Fibroblast of mammary gland (primary cell): ENCODE measurements around the gene MAP1LC3A.
A peak's percentile ranks its signal among the peaks of the same experiment; 100 is the strongest.

Experiments
- DNase-seq: peaks from one replicate; pipeline ENCODE4 v3.0.0-alpha.2; 2010; ENCODE audit warnings: low read depth
- H3K4me3 ChIP-seq: 2 replicates; pipeline ENCODE4 v1.5.1; 2011; ENCODE audit warnings: low read depth, mild to moderate bottlenecking, low read length, moderate library complexity; ENCODE audit not compliant: control insufficient read depth
- CTCF ChIP-seq: conservative IDR thresholded peaks from 2 replicates; pipeline ENCODE4 v1.5.1; 2011; ENCODE audit warnings: low read depth, low read length, inconsistent platforms; ENCODE audit not compliant: control insufficient read depth, insufficient read depth

Gene MAP1LC3A

DNA sequence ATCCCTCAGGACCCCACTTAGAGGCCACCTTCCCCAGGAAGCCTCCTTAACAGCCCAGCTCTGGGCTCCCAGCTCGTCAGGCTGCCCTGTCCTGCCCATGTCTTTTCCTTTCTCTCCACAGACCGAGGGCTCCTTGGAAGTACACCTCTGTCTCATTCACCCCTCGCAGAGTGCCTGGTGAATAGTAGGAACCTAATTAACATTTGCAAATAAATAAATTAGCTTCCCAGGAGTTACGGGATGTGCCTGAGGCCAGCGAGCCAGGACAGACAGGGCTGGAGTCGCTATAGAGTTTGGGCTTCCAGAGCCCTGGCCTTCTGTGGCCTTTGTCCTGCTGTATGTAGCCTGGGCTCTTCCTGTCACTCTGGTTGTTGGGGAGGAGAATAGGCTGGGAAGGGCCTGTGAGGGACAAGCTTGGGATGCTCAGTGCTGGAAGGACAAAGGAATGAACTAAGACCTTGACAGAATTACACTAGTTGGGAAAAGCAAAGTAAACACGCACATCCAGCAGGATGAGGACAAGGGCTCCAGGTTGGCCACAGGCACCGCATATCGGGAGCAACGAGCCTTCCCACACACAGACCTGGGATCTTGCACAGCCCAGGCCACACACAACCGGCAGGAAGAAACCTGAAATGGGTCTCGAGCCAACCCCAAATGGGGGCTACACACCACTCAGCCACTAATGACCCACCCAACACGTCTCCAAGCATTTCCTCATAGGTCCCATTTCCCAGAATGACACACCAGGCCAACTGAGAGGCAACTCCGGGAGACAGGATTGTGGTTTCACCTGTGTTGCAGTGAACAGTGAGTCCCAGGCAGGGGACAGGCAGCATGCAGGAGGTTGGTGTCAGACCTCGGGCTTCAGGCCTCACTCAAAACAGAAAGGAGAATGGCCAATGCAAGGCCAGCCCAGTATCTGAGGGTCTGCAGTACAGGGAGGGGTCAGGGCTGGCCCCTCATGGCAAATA is 9.7 kb downstream of the MAP1LC3A start:
- TF ChIP-seq CTCF: no peak
- DNase-seq: no peak
- no peak overlapping the region for H3K4me3 ChIP-seq

GRCh38 chr20:34569598-34569997 is 11.1 kb downstream of the MAP1LC3A start:
- no peak for DNase-seq
- H3K4me3 ChIP-seq: no peak overlapping the region
- no peak for TF ChIP-seq CTCF

DNA sequence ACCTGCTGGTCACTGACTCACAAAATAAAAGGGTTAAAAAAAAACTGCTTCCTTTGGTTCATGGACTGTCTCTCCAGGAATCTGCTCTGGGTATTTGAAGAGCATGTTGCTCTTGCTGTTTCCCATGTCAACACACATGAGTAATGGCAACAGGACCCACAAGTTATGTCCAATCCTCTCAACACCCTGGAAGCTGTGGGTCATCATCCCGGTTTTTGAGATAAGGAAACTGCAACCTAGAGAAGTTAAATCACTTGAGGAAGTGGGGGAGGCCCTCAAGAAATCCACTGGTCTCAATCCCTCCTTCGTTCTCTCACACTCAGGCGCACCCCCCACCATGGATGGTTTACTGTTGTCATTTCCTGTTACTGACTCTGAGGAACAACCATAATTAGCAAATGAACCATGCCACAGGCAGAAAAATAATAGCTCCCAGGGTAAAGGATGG is 12.4 kb downstream of the MAP1LC3A start:
- peak; percentile 64 for DNase-seq
- no peak overlapping the region for H3K4me3 ChIP-seq
- TF ChIP-seq CTCF: no peak

DNA sequence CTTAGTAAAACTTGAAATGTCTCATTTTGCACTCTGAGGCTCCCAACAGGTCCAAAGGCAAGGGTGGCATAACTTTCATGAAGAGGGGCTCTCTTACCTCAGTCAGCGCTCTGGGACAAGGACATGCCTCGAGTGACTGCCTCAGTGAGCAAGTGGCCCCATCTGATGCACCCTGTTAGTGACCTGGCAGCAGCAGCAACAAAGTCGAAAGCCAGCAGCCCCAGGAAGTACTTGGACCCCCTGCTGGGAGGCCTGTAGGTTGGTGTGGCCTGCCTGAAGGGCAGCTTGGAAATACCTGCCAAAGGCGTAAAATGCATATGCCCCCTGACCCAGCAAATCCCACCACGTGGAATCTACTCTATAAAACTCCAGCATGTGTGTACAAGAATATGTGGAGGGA is 13.2 kb downstream of the MAP1LC3A start:
- DNase-seq: no peak
- no peak for TF ChIP-seq CTCF
- H3K4me3 ChIP-seq: no peak overlapping the region

- DNase-seq: no peak
- H3K4me3 ChIP-seq: no peak overlapping the region
- no peak for TF ChIP-seq CTCF
Observed at GRCh38 chr20:34573541-34574300, 15.2 kb downstream of the MAP1LC3A start.

DNA sequence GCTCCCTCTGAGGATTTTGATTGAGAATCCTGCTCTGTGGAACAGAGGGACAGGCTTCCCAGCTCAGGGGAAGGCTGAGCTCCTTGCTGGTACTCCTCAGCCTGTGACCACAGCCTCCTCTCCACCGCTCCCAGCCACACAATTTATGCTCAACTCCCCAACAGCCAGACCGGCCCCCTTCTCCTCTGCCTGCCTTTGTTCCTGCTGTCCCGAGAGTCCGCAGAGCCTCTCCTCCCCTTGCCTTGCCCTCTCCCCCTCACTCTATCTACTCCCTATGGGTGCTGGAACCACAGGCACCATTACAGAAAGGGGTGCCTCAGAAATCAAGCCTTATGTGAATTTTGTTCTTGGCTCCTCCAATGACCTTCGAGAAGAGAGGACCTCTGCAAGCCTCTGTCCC is 15.9 kb downstream of the MAP1LC3A start:
- H3K4me3 ChIP-seq: no peak overlapping the region
- TF ChIP-seq CTCF: no peak
- no peak for DNase-seq
